ENCODE results near the gene POLD1. TPM values are rescaled to one million over a fixed set of nuclear protein-coding genes. Genes with fewer than 3 reads are reported as not detected.
A peak's percentile ranks its signal among the peaks of the same experiment; 100 is the strongest.

The POLD1 gene
- total and polyA plus RNA-seq, 4 experiments from 2014 or later: 29.3 to 41.1 (median 35.6) TPM

DNA sequence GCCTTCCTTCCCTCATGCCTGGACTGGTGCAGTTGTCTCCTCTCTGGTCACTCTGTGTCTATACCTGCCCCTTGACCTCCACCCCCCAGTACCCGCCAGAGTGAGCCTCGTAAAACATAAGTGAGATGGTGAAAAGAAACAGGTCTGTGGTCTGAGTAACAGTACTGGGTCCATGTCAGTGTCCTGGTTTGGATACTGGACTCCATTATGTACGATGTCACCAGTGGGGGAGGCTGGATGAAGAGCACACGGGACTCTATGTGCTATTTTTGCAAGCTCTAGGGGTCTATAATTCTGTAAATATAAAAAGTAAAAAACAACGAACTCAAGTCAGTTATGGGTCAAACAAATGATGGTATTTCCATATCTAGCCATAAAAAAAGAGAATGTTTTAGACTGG lies 62.9 kb downstream of the POLD1 start:
- Mint-ChIP-seq H3K27me3 (peaks cover 6 to 19% of the 10 kb centered on the region in 2 donors), H3K4me1 (peaks cover 0 to 4% (median 1%) of the 10 kb centered on the region in 4 donors), H3K4me3 (no peak overlapping the region), H3K36me3 (no peaks in the 10 kb centered on the region), H3K9me3 (peaks cover 0 to 2% (median 0%) of the 10 kb centered on the region in 8 donors), H3K27ac (peak overlapping the region in 1 of 7 donors; percentile 46)
- no peaks in the 10 kb centered on the region for H3K9me3 ChIP-seq (ENCODE audit: control insufficient read depth in 1 of 2, low read length in 2 of 2)
- H3K4me3 ChIP-seq (ENCODE audit: low read length in 2 of 2): no peak overlapping the region
- H3K36me3 ChIP-seq (ENCODE audit: insufficient read depth, low read length): no peaks in the 10 kb centered on the region
- no peaks in the 10 kb centered on the region for H3K27me3 ChIP-seq (ENCODE audit: insufficient read depth, low read length)
- CTCF ChIA-PET (ENCODE audit: partially characterized antibody): no interaction called here
- intact Hi-C loops (cut with micrococcal nuclease): no loop called here
- no peak overlapping the region for H3K27ac ChIP-seq (ENCODE audit: low read depth, low read length)
- DNase-seq: no peak
- H3K4me1 ChIP-seq (ENCODE audit: insufficient read depth, low read length): no peaks in the 10 kb centered on the region
- POLR2A ChIA-PET (ENCODE audit: partially characterized antibody): no interaction called here

DNA sequence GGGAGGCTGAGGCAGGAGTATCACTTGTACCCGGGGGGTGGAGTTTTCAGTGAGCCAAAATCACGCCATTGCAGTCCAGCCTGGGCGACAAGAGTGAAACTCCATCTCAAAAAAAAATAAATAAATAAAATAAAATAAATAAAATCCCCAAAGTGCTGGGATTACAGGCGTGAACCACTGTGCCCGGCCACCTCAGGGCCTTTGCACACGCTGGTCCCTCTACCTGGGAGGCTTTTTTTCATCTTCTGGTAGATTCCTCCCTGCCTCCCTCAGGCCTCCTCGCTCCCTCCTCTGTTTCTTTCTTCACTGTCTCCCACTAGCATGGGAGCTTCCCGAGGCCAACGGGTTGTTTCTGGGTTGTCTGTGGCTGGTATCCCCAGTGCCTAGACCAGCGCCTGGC lies 63.6 kb downstream of the POLD1 start:
- H3K27ac ChIP-seq (ENCODE audit: low read depth, low read length): no peak overlapping the region
- no peak for DNase-seq
- no peak overlapping the region for H3K4me3 ChIP-seq (ENCODE audit: low read length in 2 of 2)
- intact Hi-C loops (cut with micrococcal nuclease): no loop called here
- Mint-ChIP-seq H3K27me3 (peaks cover 6 to 19% of the 10 kb centered on the region in 2 donors), H3K4me3 (no peak overlapping the region), H3K9me3 (peaks cover 0 to 2% (median 0%) of the 10 kb centered on the region in 8 donors), H3K36me3 (no peaks in the 10 kb centered on the region), H3K4me1 (peaks cover 0 to 4% (median 1%) of the 10 kb centered on the region in 4 donors), H3K27ac (no peak overlapping the region)
- H3K9me3 ChIP-seq (ENCODE audit: control insufficient read depth in 1 of 2, low read length in 2 of 2): no peaks in the 10 kb centered on the region
- H3K36me3 ChIP-seq (ENCODE audit: insufficient read depth, low read length): no peaks in the 10 kb centered on the region
- POLR2A ChIA-PET (ENCODE audit: partially characterized antibody): no interaction called here
- CTCF ChIA-PET (ENCODE audit: partially characterized antibody): no interaction called here
- no peaks in the 10 kb centered on the region for H3K4me1 ChIP-seq (ENCODE audit: insufficient read depth, low read length)
- H3K27me3 ChIP-seq (ENCODE audit: insufficient read depth, low read length): no peaks in the 10 kb centered on the region

GRCh38 chr19:50449236-50449899 lies 65.2 kb downstream of the POLD1 start:
- POLR2A ChIA-PET (ENCODE audit: partially characterized antibody): no interaction called here
- H3K27me3 Mint-ChIP-seq: peaks cover 6 to 10% of the 10 kb centered on the region in 2 donors
- DNase-seq: no peak
- Histone ChIP-seq H3K4me3 (ENCODE audit: low read length in 2 of 2) (no peak overlapping the region), H3K27ac (ENCODE audit: low read depth, low read length) (no peak overlapping the region), H3K36me3 (ENCODE audit: insufficient read depth, low read length) (no peaks in the 10 kb centered on the region), H3K9me3 (ENCODE audit: control insufficient read depth in 1 of 2, low read length in 2 of 2) (no peaks in the 10 kb centered on the region), H3K4me1 (ENCODE audit: insufficient read depth, low read length) (no peaks in the 10 kb centered on the region), H3K27me3 (ENCODE audit: insufficient read depth, low read length) (no peaks in the 10 kb centered on the region)
- H3K27ac Mint-ChIP-seq: no peak overlapping the region
- intact Hi-C loops (cut with micrococcal nuclease): no loop called here
- H3K4me1 Mint-ChIP-seq: peaks cover 0 to 4% (median 1%) of the 10 kb centered on the region in 4 donors
- peaks cover 0 to 2% (median 0%) of the 10 kb centered on the region in 8 donors for H3K9me3 Mint-ChIP-seq
- H3K4me3 Mint-ChIP-seq: no peak overlapping the region
- CTCF ChIA-PET (ENCODE audit: partially characterized antibody): no interaction called here
- no peaks in the 10 kb centered on the region for H3K36me3 Mint-ChIP-seq

- Histone ChIP-seq H3K27ac (ENCODE audit: low read depth, low read length) (no peak overlapping the region), H3K4me1 (ENCODE audit: insufficient read depth, low read length) (no peaks in the 10 kb centered on the region), H3K27me3 (ENCODE audit: insufficient read depth, low read length) (no peaks in the 10 kb centered on the region), H3K9me3 (ENCODE audit: control insufficient read depth in 1 of 2, low read length in 2 of 2) (no peaks in the 10 kb centered on the region), H3K36me3 (ENCODE audit: insufficient read depth, low read length) (no peaks in the 10 kb centered on the region), H3K4me3 (ENCODE audit: low read length in 2 of 2) (no peak overlapping the region)
- ChIA-PET POLR2A (ENCODE audit: partially characterized antibody) (no interaction called here), CTCF (ENCODE audit: partially characterized antibody) (no interaction called here)
- peak overlapping the region in 2 of 7 donors; percentile 60 to 61 for H3K27ac Mint-ChIP-seq
- no peaks in the 10 kb centered on the region for H3K36me3 Mint-ChIP-seq
- peak overlapping the region in 1 of 8 donors; percentile 43 for H3K4me3 Mint-ChIP-seq
- no peak for DNase-seq
- no peaks in the 10 kb centered on the region for H3K4me1 Mint-ChIP-seq
- H3K9me3 Mint-ChIP-seq: peaks cover 0 to 2% (median 0%) of the 10 kb centered on the region in 8 donors
- intact Hi-C loops (cut with micrococcal nuclease): no loop called here
- H3K27me3 Mint-ChIP-seq: peaks cover 5 to 10% of the 10 kb centered on the region in 2 donors
Measured at GRCh38 chr19:50450369-50451222, 66.4 kb downstream of the POLD1 start.

- H3K9me3 ChIP-seq (ENCODE audit: control insufficient read depth in 1 of 2, low read length in 2 of 2): no peaks in the 10 kb centered on the region
- Mint-ChIP-seq H3K4me3 (no peak overlapping the region), H3K27ac (peak overlapping the region in 1 of 7 donors; percentile 61), H3K9me3 (peaks cover 0 to 2% (median 0%) of the 10 kb centered on the region in 8 donors), H3K4me1 (no peaks in the 10 kb centered on the region), H3K36me3 (no peaks in the 10 kb centered on the region), H3K27me3 (peaks cover 5 to 16% of the 10 kb centered on the region in 2 donors)
- no peak overlapping the region for H3K4me3 ChIP-seq (ENCODE audit: low read length in 2 of 2)
- no peak for DNase-seq
- no peaks in the 10 kb centered on the region for H3K4me1 ChIP-seq (ENCODE audit: insufficient read depth, low read length)
- CTCF ChIA-PET (ENCODE audit: partially characterized antibody): no interaction called here
- H3K27ac ChIP-seq (ENCODE audit: low read depth, low read length): no peak overlapping the region
- intact Hi-C loops (cut with micrococcal nuclease): no loop called here
- H3K27me3 ChIP-seq (ENCODE audit: insufficient read depth, low read length): no peaks in the 10 kb centered on the region
- POLR2A ChIA-PET (ENCODE audit: partially characterized antibody): no interaction called here
- H3K36me3 ChIP-seq (ENCODE audit: insufficient read depth, low read length): no peaks in the 10 kb centered on the region
Measured at GRCh38 chr19:50451223-50451534, 67.0 kb downstream of the POLD1 start.

- intact Hi-C loops (cut with micrococcal nuclease): no loop called here
- no peak for DNase-seq
- H3K9me3 ChIP-seq (ENCODE audit: control insufficient read depth in 1 of 2, low read length in 2 of 2): no peaks in the 10 kb centered on the region
- H3K9me3 Mint-ChIP-seq: no peaks in the 10 kb centered on the region
- no peaks in the 10 kb centered on the region for H3K4me1 Mint-ChIP-seq
- CTCF ChIA-PET (ENCODE audit: partially characterized antibody): no interaction called here
- H3K27me3 ChIP-seq (ENCODE audit: insufficient read depth, low read length): no peaks in the 10 kb centered on the region
- H3K27me3 Mint-ChIP-seq: peaks cover 5 to 21% of the 10 kb centered on the region in 2 donors
- no peak overlapping the region for H3K4me3 ChIP-seq (ENCODE audit: low read length in 2 of 2)
- no peaks in the 10 kb centered on the region for H3K36me3 Mint-ChIP-seq
- H3K4me1 ChIP-seq (ENCODE audit: insufficient read depth, low read length): no peaks in the 10 kb centered on the region
- POLR2A ChIA-PET (ENCODE audit: partially characterized antibody): no interaction called here
- H3K4me3 Mint-ChIP-seq: no peak overlapping the region
- no peak overlapping the region for H3K27ac Mint-ChIP-seq
- no peak overlapping the region for H3K27ac ChIP-seq (ENCODE audit: low read depth, low read length)
- no peaks in the 10 kb centered on the region for H3K36me3 ChIP-seq (ENCODE audit: insufficient read depth, low read length)
Measured at GRCh38 chr19:50453243-50453642, 69.1 kb downstream of the POLD1 start.

DNA sequence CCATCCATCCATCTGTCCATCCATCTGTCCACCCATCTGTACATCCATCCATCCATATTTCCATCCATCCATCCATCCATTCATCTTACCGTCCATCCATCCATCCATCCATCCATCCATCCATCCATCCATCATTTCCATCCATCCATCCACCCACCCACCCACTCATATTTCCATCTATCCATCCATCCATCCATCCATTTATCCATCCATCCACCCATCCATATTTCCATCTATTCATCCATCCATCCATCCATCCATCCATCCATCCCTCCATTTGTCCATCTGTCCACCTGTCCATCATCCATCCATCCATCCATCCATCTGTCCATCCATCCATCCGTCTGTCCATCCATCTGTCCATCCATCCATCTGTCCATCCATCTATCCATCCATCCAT lies 71.8 kb downstream of the POLD1 start:
- H3K4me3 Mint-ChIP-seq: no peak overlapping the region
- Histone ChIP-seq H3K27ac (ENCODE audit: low read depth, low read length) (no peak overlapping the region), H3K4me3 (ENCODE audit: low read length in 2 of 2) (no peak overlapping the region), H3K4me1 (ENCODE audit: insufficient read depth, low read length) (no peaks in the 10 kb centered on the region), H3K9me3 (ENCODE audit: control insufficient read depth in 1 of 2, low read length in 2 of 2) (no peaks in the 10 kb centered on the region), H3K36me3 (ENCODE audit: insufficient read depth, low read length) (no peaks in the 10 kb centered on the region), H3K27me3 (ENCODE audit: insufficient read depth, low read length) (no peaks in the 10 kb centered on the region)
- H3K4me1 Mint-ChIP-seq: peaks cover 0 to under 1% (median 0%) of the 10 kb centered on the region in 4 donors
- H3K36me3 Mint-ChIP-seq: no peaks in the 10 kb centered on the region
- intact Hi-C loops (cut with micrococcal nuclease): no loop called here
- no peak for DNase-seq
- H3K27ac Mint-ChIP-seq: no peak overlapping the region
- H3K27me3 Mint-ChIP-seq: peaks cover 8 to 18% of the 10 kb centered on the region in 2 donors
- H3K9me3 Mint-ChIP-seq: no peaks in the 10 kb centered on the region
- POLR2A ChIA-PET (ENCODE audit: partially characterized antibody): no interaction called here
- CTCF ChIA-PET (ENCODE audit: partially characterized antibody): no interaction called here

Measured in CD4-positive, alpha-beta memory T cell (primary cell).